HepG2 (cell line): Measurements from ENCODE around the gene P2RY8. TPM values are rescaled to one million over a fixed set of nuclear protein-coding genes. Genes with fewer than 3 reads are reported as not detected.
A peak's percentile ranks its signal among the peaks of the same experiment; 100 is the strongest.

Experiments
- ATAC-seq: fragments of 200-7000 bp; cut with Tn5 transposase; 3 replicates; pipeline ENCODE4 v1.9.1; 2020; ENCODE audit warnings: mild to moderate bottlenecking, moderate library complexity
- BruUV-seq: library from RNA; stranded (reverse); fragments of 400-500 nt; replicated peaks from 2 replicates; lab custom pipeline; 2021; lab: Mats Ljungman, UMichigan
- CTCF ChIA-PET: fragments of 300-600 bp; formaldehyde crosslinking; extraction: SDS; loops from one replicate; lab custom pipeline; 2021; ENCODE audit warnings: low total read pairs, inconsistent platforms, low intra/inter-chr PET ratio; lab: Yijun Ruan, JAX
- POLR2A ChIA-PET: fragments of 350-600 bp; sonication (Branson Sonifier 250); formaldehyde crosslinking; loops from one replicate; lab custom pipeline; 2020; ENCODE audit warnings: antibody characterized with exemption, inconsistent platforms; lab: Yijun Ruan, JAX
- DNase-seq: peaks from one replicate; pipeline ENCODE4 v3.0.0-alpha.2; 2015; ENCODE audit warnings: low spot score
- FAIRE-seq: peaks from 3 replicates; lab custom pipeline; 2011; peaks lifted over from hg19 to GRCh38; lab: Jason Lieb, UNC
- H2AFZ ChIP-seq: one replicate; pipeline ENCODE4 v1.6.1; 2011; ENCODE audit warnings: low read length, inconsistent platforms
- H3K27ac ChIP-seq: fragments of 300-600 bp; 3 replicates; pipeline ENCODE4 v1.8.0; 2011; ENCODE audit warnings: mixed run types, mild to moderate bottlenecking, mixed read lengths, low read length, inconsistent platforms; ENCODE audit not compliant: insufficient read depth; ENCODE audit errors: extremely low read length
- H3K27me3 ChIP-seq, 2 experiments: fragments of 200-600 bp in 1 of 2; 2 replicates in 1 of 2; 3 replicates in 1 of 2; pipeline versions ENCODE4 v1.6.0 to v1.8.0; 2011; ENCODE audit warnings: low read length in 2 of 2, mild to moderate bottlenecking in 2 of 2, moderate library complexity in 2 of 2, inconsistent platforms in 1 of 2; ENCODE audit not compliant: insufficient read depth in 2 of 2, control insufficient read depth in 1 of 2
- H3K36me3 ChIP-seq, 2 experiments: fragments of 200-600 bp in 1 of 2; replicated peaks in 1 of 2; 2 replicates in 1 of 2; 3 replicates in 1 of 2; pipeline versions ENCODE4 v1.5.1 to v1.8.0; 2011; ENCODE audit warnings: low read length in 2 of 2, inconsistent platforms in 1 of 2; ENCODE audit not compliant: insufficient read depth in 2 of 2, control insufficient read depth in 1 of 2
- H3K4me1 ChIP-seq: 2 replicates; pipeline ENCODE4 v1.5.1; 2012; ENCODE audit warnings: low read length, inconsistent platforms; ENCODE audit not compliant: insufficient read depth
- H3K4me2 ChIP-seq: 2 replicates; pipeline ENCODE4 v1.6.0; 2011; ENCODE audit warnings: low read depth, low read length, inconsistent platforms
- H3K4me3 ChIP-seq, 3 experiments: fragments of 200-600 bp in 1 of 3; sonication (generic), shearing (Covaris generic) in 1 of 3; replicated peaks in 1 of 3; 2 replicates each; pipeline ENCODE4 v1.5.1; 2011 to 2016; ENCODE audit warnings: low read length in 3 of 3, inconsistent platforms in 2 of 3, low read depth in 2 of 3, mild to moderate bottlenecking in 2 of 3, control low read depth in 1 of 3, mixed read lengths in 1 of 3; ENCODE audit not compliant: insufficient read depth in 1 of 3
- H3K79me2 ChIP-seq: one replicate; pipeline ENCODE4 v1.6.1; 2011; ENCODE audit warnings: low read length, inconsistent platforms; ENCODE audit not compliant: insufficient read depth
- H3K9ac ChIP-seq: 2 replicates; pipeline ENCODE4 v1.6.0; 2011; ENCODE audit warnings: mild to moderate bottlenecking, low read depth, low read length, inconsistent platforms; ENCODE audit not compliant: insufficient read depth
- H3K9me3 ChIP-seq: 2 replicates; pipeline ENCODE4 v1.5.1; 2012; ENCODE audit warnings: mild to moderate bottlenecking, low read length
- H4K20me1 ChIP-seq: 2 replicates; pipeline ENCODE4 v1.6.0; 2011; ENCODE audit warnings: inconsistent platforms, mild to moderate bottlenecking, low read length, moderate library complexity; ENCODE audit not compliant: insufficient read depth
- BCL3 ChIP-seq: sonication (generic); formaldehyde crosslinking; IDR thresholded peaks from 2 replicates; pipeline ENCODE4 v1.5.1; 2020; ENCODE audit warnings: mild to moderate bottlenecking, missing genetic modification reagents, moderate library complexity
- CCAR2 ChIP-seq: fragments of 200-400 bp; formaldehyde crosslinking; optimal IDR thresholded peaks from 2 replicates; pipeline ENCODE3; 2018; ENCODE audit warnings: low read depth, mild to moderate bottlenecking, low read length, moderate library complexity
- IKZF1 ChIP-seq: fragments of 450-650 bp; IDR thresholded peaks from 2 replicates; pipeline ENCODE4 v1.7.1; 2016
- KDM4B ChIP-seq: sonication (generic); formaldehyde crosslinking; IDR thresholded peaks from 2 replicates; pipeline ENCODE4 v1.4.0; 2020; ENCODE audit warnings: missing genetic modification reagents
- MYNN ChIP-seq: sonication (generic); formaldehyde crosslinking; IDR thresholded peaks from 2 replicates; pipeline ENCODE4 v1.4.0; 2020; ENCODE audit warnings: mild to moderate bottlenecking, low read depth, missing genetic modification reagents
- PAF1 ChIP-seq: IDR thresholded peaks from 2 replicates; pipeline ENCODE4 v1.6.1; 2016; ENCODE audit warnings: missing genetic modification reagents, missing compliant biosample characterization
- PLRG1 ChIP-seq: fragments of 450-650 bp; conservative IDR thresholded peaks from 2 replicates; pipeline ENCODE4 v1.6.1; 2016
- SOX6 ChIP-seq, 2 experiments: fragments of 450-650 bp in 1 of 2; sonication (generic) in 1 of 2; formaldehyde crosslinking in 1 of 2; IDR thresholded peaks; 2 replicates each; pipeline versions ENCODE4 v1.4.0 to v1.6.1; 2017 to 2020; ENCODE audit warnings: antibody characterized with exemption in 1 of 2, mild to moderate bottlenecking in 1 of 2, missing genetic modification reagents in 1 of 2
- TOE1 ChIP-seq: sonication (generic); formaldehyde crosslinking; IDR thresholded peaks from 2 replicates; pipeline ENCODE4 v1.4.0; 2020; ENCODE audit warnings: mild to moderate bottlenecking, missing genetic modification reagents
- ZNF17 ChIP-seq: sonication (generic); formaldehyde crosslinking; IDR thresholded peaks from 2 replicates; pipeline ENCODE4 v1.5.0; 2020; ENCODE audit warnings: mild to moderate bottlenecking, missing genetic modification reagents
- ZNF280D ChIP-seq: sonication (generic); formaldehyde crosslinking; IDR thresholded peaks from 2 replicates; pipeline ENCODE4 v1.5.1; 2020; ENCODE audit warnings: mild to moderate bottlenecking, missing genetic modification reagents
- ZNF343 ChIP-seq: sonication (generic); formaldehyde crosslinking; IDR thresholded peaks from 2 replicates; pipeline ENCODE4 v1.4.0; 2020; ENCODE audit warnings: mild to moderate bottlenecking, missing genetic modification reagents
- ZUFSP ChIP-seq: sonication (generic); formaldehyde crosslinking; IDR thresholded peaks from 2 replicates; pipeline ENCODE4 v1.9.0; 2021; ENCODE audit warnings: missing genetic modification reagents, mild to moderate bottlenecking, borderline replicate concordance
- WGBS: methylation state at CpG from one replicate; pipeline ENCODE4 v1.1.6; 2017; ENCODE audit warnings: low lambda C conversion rate; 5-methylcytosine and 5-hydroxymethylcytosine counted together
- in situ Hi-C: cut with HindIII; loops from 2 replicates; pipeline ENCODE4 v1.10.0; 2017; ENCODE audit warnings: low pct_unique_long_range_greater_than_20kb; ENCODE audit not compliant: extremely low pct_ligation_motif_present
- intact Hi-C: fragments of 100-400 bp; cut with micrococcal nuclease; formaldehyde crosslinking; loops from one replicate; pipeline ENCODE4 v1.10.0; 2022; ENCODE audit not compliant: unreplicated experiment
- polyA plus RNA-seq, 8 experiments: library from polyadenylated mRNA; depleted of rRNA in 3 of 8; stranded (reverse) in 7 of 8; unstranded in 1 of 8; fragments of >200 nt; fragmentation: Illumina TruSeq in 4 of 8; extraction: Trizol in 4 of 8; gene quantifications; 2 replicates each; pipeline versions ENCODE4 v1.2.1 to v1.2.3, GENCODE V29; 2011 to 2016; ENCODE audit warnings: low read depth in 4 of 8, missing spikeins in 1 of 8, mixed read lengths in 1 of 8; ENCODE audit not compliant: insufficient read depth in 1 of 8
- total RNA-seq, 5 experiments: library from RNA; depleted of rRNA; stranded (reverse); fragments of >200 nt; fragmentation: Illumina TruSeq; extraction: Trizol; gene quantifications; 2 replicates each; pipeline ENCODE4 v1.2.3, GENCODE V29; 2016; ENCODE audit warnings: low read depth in 1 of 5

Gene P2RY8
- total and polyA plus RNA-seq, 2 of the 13 experiments (the other 11 are each of a cell fraction or from before 2014, with no cell fraction given): 1.0 to 1.3 TPM

GRCh38 chrX:1527457-1527856, 9.5 kb downstream of the P2RY8 start:
- BruUV-seq: no TSS peak
- Histone ChIP-seq H3K9me3 (no peaks in the 10 kb centered on the region; the same call in 1 of the 2 replicates), H4K20me1 (no peaks in the 10 kb centered on the region), H3K4me3 (no peak overlapping the region), H3K27ac (no peak overlapping the region), H3K4me1 (no peaks in the 10 kb centered on the region), H3K27me3 (no peaks in the 10 kb centered on the region), H2AFZ (no peak overlapping the region), H3K4me2 (no peak overlapping the region), H3K36me3 (no peaks in the 10 kb centered on the region), H3K9ac (no peak overlapping the region), H3K79me2 (no peaks in the 10 kb centered on the region)
- in situ Hi-C loops: no loop called here
- 47% methylated on average over 1 of the region's 1 CpG for WGBS
- DNase-seq (no peak), ATAC-seq (no peak), FAIRE-seq (no peak)
- intact Hi-C loops: no loop called here
- CTCF ChIA-PET: no interaction called here
- TF ChIP-seq SOX6 (IDR thresholded peaks at IDR 0.05) (0 out of 2 replicates have a peak, but pooled peaks have one; percentile 24), SOX6 (CRISPR knock-in tag; IDR thresholded peaks at IDR 0.05) (no peak), PLRG1 (peak; percentile 13; the same call in 1 of the 2 replicates), KDM4B (CRISPR knock-in tag) (no peak)
- POLR2A ChIA-PET: no interaction called here

- Histone ChIP-seq H3K9me3 (no peaks in the 10 kb centered on the region; the same call in 1 of the 2 replicates), H3K9ac (no peak overlapping the region), H3K36me3 (no peaks in the 10 kb centered on the region), H3K4me3 (no peak overlapping the region), H3K27me3 (no peaks in the 10 kb centered on the region), H2AFZ (no peak overlapping the region), H4K20me1 (no peaks in the 10 kb centered on the region), H3K4me1 (peaks cover 1% of the 10 kb centered on the region; the same call in 1 of the 2 replicates), H3K4me2 (no peak overlapping the region), H3K79me2 (no peaks in the 10 kb centered on the region), H3K27ac (no peak overlapping the region)
- ChIA-PET POLR2A (no interaction called here), CTCF (no interaction called here)
- no peak for ATAC-seq
- no peak for FAIRE-seq
- DNase-seq: no peak
- no TSS peak for BruUV-seq
- WGBS: 66% methylated on average over 4 of the region's 4 CpGs
- intact Hi-C loops: no loop called here
- in situ Hi-C loops: no loop called here
- TF ChIP-seq ZUFSP (CRISPR knock-in tag): no peak
- no peak for TF ChIP-seq ZNF17 (CRISPR knock-in tag)
- TF ChIP-seq ZNF343 (CRISPR knock-in tag): no peak
- TF ChIP-seq CCAR2: no peak
- TF ChIP-seq IKZF1: no peak
- TF ChIP-seq ZNF280D: no peak
- TF ChIP-seq TOE1 (CRISPR knock-in tag): no peak
- TF ChIP-seq BCL3 (CRISPR knock-in tag): no peak
- no peak for TF ChIP-seq MYNN (CRISPR knock-in tag)
- TF ChIP-seq PAF1 (CRISPR knock-in tag): no peak
These were observed 10.4 kb downstream of the P2RY8 start for GRCh38 chrX:1526565-1526964.
